Superior temporal gyrus (tissue), 1 donor: ENCODE measurements around the gene TMEM54.

Experiments
- DNase-seq: peaks from one replicate; pipeline ENCODE4 v3.0.0-alpha.2; 2016; ENCODE audit errors: extremely low spot score

TMEM54 gene, protein sequence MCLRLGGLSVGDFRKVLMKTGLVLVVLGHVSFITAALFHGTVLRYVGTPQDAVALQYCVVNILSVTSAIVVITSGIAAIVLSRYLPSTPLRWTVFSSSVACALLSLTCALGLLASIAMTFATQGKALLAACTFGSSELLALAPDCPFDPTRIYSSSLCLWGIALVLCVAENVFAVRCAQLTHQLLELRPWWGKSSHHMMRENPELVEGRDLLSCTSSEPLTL

GRCh38 chr1:32900956-32901822, at the start of gene TMEM54:
Gene TMEM54 (minus strand): TSS chr1:32901389. CDS start chr1:32901238, 151 bp downstream.
- DNase-seq = no peak

GRCh38 chr1:32949519-32949918, 48.3 kb upstream of the TMEM54 start:
- no peak for DNase-seq

- DNase-seq = no peak
These were observed 47.7 kb upstream of the TMEM54 start for GRCh38 chr1:32948905-32949304.

DNA sequence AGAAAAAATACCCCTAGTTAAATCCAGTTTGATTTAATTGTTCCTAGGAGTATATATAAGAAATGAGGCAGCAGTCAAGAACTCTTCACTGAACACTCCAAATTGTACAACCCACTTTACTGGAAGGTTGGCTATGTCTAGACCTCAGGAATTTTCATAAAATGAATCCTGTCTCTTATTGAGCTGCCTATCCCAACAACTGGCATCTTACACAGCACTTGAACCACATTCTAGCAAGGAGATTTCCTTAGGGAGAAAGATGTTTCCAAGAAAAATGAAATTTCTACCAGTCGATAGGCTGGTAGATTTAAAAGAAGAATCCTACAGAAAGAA, 47.2 kb upstream of the TMEM54 start:
- no peak for DNase-seq

DNA sequence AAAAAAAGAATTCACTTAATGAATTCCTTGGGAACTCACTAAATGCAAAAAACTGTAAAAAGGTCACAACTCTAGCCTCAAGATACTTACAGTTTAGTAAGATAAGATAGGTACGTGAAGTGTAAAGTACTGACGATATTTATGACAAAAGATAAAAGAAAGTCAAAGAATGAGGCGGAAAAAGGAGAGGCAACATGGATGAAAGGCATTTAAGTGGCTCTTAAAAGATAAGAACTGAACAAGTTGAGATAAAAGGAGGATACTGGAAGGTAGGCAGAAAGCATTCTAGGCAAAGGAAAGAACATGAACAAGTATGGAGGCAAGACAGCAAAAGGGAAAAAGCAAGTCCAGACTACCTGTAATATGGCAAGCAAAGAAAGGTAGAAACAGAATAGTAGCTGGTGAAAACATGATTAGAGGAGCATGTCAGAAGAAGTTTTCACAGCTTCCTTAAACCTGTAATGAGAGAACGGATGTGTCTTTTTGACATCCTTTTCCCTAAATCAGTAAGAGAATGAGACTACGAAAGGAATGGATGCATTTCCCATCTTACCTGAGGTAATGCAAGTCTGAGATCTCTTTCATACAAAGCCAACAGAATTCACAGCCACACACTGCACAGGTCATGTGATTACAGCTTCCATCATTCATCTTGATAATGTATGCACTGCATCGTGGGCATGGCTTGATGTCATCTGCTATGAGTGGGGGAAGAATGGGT, 46.6 kb upstream of the TMEM54 start:
- DNase-seq = no peak

DNA sequence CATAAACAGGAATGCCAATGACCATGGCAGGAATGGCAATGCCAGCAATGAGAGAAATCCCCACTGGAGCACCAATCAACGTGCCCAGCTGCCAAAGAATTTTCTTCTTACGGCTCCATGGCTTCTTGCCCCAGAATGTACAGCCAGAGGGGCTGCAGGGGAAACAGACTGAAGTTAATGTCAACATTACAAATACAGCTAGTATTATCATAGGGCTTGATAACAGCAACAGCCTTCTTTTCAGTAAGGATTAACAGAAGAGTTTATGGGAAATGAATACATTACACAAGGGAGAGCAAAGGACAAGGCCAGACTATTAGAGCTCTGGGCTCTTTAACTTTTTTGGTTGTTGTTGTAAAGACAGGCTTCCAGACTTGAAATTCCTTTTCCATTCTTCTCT, 45.2 kb upstream of the TMEM54 start:
- DNase-seq = no peak

- DNase-seq = no peak
These were observed 43.0 kb upstream of the TMEM54 start for GRCh38 chr1:32944180-32944579.

DNA sequence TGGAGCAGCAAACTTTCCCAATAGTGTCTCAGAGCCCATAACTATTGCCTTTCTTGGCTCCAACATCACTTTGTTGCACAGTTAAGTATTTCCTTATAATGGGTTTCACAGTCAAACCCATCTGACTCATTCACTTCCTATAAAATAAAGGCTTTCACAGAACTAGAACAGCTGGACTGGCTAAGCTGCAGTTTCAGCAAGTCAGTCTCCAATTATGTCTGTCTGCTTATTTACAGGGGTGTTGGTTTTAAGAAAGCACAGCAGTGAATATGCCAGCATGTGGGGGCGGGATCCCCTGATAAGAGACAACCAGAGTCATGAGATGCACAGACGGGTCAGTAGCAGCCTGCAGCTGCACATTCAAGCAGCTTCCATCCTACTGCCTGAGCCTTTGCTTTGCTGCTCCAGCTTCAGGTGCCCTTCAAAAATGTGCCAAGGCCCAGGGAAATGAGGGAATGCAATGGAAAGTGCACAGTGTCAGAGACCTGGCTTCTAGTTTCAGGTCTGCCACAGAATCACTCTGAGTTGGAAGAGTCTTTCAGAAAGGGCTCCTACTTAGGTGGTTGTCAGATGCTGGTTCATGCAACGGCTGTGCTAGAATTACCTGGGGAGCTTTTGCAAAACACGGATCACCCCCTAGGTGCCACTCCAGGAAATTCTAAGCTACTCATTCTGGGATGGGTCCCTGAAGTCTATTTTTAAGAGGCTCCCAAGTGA, 38.6 kb upstream of the TMEM54 start:
- DNase-seq = no peak

DNA sequence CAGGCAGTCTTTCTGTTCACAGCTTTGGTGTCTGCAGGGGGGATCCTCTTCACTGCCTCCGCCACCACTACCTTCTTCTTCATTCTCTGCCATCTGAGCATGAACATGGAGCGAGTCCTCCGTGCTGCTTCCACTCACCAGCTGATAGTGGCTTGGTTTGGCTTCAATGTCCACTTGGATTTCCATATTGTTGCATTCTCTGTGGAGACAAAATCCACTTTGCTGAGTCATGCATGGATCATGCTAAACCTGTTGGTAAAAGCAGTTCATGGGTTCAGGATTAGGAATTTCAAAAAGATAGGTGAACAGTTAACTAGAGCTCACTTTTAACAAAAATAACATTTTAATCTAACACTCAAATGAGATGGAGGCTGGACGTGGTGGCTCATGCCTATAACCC, 35.9 kb upstream of the TMEM54 start:
- no peak for DNase-seq

- DNase-seq = no peak
These were observed 33.3 kb upstream of the TMEM54 start for GRCh38 chr1:32934535-32934934.

DNA sequence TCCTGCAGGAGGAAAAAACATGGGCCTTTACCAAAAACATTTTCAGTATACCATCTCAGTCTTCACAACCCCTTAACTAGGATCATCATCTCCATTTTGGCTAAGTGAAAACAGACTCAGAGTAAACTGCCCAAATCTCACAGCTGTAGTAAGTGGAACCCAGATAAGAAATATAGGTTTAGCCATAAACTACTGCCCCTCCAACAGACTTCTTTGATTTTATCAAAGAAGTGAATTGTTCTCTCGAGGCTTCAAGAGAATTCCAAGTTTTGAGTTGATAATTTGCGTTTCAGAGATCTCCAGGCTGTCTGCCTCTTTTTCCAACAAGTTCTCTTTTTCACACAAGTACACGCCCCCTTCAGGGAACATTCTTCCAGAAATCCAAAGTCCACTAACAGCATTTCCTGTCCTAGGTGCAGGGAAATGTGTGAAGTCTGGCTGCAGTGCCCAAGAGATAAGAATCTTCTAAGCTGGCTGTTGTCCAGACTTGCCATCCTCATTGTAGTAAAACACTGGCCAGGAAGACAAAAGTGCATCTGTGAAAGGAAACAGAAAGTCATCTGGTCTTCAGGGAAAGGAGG, 32.6 kb upstream of the TMEM54 start:
- no peak for DNase-seq

DNA sequence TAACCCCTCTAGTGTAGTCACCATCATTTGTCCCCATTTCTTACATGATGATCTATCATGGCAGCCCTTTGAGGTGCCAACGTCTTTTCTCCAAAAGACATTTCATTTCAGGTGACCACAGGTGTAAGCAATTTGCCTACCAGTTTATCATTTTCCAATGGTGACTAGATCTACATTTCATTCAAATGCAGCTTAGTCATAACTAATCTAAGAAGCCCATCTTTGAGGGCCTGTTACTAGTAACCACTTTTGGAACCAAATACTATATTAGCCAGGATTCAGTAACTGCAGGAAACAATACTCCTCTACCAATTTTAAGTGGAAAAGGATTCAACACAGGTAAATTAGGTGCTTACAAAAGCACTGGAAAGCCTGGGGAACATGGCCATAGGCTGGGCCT, 30.6 kb upstream of the TMEM54 start:
- DNase-seq = no peak

- DNase-seq = no peak
These were observed 28.2 kb upstream of the TMEM54 start for GRCh38 chr1:32929366-32929765.

GRCh38 chr1:32928715-32929114, 27.5 kb upstream of the TMEM54 start:
- no peak for DNase-seq

GRCh38 chr1:32928285-32928684, 27.1 kb upstream of the TMEM54 start:
- DNase-seq = no peak

DNA sequence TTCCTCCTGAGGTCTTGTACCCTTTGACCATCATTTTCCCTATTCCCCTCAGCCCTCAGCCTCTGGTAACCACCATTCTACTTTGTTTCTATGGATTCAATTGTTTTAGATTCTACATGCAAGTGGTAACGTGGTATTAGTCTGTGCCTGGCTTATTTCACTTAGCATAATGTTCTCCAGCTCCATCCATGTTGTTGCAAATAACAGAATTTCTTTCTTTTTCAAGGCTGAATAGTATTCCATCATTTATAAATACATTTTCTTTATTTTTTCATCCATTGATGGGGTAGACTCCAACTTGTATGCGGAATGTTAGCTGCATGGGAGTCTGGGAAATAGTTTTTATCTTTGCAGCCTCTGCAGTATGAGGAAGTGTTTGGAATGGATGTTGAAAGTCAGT, 26.3 kb upstream of the TMEM54 start:
- DNase-seq = no peak

- no peak for DNase-seq
These were observed 25.4 kb upstream of the TMEM54 start for GRCh38 chr1:32926562-32926961.

- DNase-seq = no peak
These were observed 24.4 kb upstream of the TMEM54 start for GRCh38 chr1:32925403-32926162.

- no peak for DNase-seq
These were observed 23.7 kb upstream of the TMEM54 start for GRCh38 chr1:32924881-32925344.

DNA sequence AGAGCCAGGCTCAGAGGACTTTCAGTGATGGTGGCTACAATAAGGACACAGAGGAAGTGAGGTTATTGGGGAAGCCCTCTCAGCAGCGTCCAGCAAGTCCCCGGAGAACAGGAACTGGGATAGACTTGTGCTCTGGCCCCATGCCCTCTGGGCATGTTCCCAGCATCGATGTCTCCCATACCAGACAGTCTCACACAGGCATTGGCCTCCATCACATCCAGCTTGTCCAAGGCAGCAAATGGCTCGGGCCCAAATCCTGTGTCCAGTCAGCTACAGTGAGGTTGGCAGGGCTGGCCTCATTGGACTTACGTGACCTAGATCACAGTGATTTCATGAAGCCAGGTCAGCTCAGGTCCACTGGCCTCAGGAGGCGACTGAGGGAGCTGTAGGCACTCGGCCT, 19.6 kb upstream of the TMEM54 start:
- DNase-seq = no peak
